NCI-H82 treated with DMSO at 0.1 percent for 48 hours (cell line): ENCODE data around the gene LEUTX.
"Not testable (repeated sequence)": the region's sequence is repeated elsewhere in the genome, so short reads cannot be mapped to it uniquely, and the experiment has no call there.

Experiments
- DNase-seq: peaks from one replicate; lab custom pipeline; 2025; ENCODE audit not compliant: unreplicated experiment; lab: John Stamatoyannopoulos, UW

The LEUTX gene, protein sequence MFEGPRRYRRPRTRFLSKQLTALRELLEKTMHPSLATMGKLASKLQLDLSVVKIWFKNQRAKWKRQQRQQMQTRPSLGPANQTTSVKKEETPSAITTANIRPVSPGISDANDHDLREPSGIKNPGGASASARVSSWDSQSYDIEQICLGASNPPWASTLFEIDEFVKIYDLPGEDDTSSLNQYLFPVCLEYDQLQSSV

DNA sequence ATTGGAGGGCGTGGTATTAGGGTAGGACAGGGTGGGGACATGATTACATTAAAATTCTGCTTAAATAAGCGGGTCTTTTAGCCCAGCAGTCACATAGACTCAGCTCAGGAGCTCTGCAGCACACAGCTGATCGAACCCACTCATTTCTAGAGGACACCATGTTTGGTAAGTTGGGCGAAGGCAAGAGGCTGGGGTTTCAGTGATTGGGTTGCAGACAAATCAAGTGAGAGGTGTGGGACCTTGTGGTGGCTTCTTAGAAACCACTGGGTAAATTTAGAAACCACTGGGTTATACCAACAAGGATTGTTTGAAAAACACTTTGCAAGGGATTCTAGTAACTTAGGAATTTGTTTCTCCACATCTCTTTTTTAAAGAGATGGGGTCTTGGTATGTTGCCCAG is at the start of gene LEUTX:
Gene LEUTX, plus strand, starts transcription at position 92 of the 400 bp plus-strand sequence. Its CDS starts 67 bp downstream, at position 159.
- DNase-seq, result no peak

DNA sequence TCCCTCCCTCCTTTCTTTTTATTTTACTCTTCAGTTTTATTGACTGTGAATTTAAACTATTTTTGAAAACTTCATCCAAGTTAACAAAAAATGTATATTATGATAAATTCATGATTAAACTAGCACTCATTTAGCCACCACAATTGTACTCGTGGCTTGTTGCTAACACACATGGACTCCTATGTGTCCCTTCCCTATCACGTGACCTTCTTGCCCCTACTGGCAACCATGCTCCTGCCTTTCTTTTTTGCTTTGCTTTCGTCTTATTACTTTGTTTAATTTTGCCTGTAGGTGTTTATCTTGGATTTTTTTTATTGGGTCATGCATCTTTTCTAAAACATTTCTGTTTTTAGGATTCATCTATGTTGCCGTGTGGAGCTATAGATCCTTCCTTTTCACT is 49.1 kb upstream of the LEUTX start:
- no peak for DNase-seq

DNA sequence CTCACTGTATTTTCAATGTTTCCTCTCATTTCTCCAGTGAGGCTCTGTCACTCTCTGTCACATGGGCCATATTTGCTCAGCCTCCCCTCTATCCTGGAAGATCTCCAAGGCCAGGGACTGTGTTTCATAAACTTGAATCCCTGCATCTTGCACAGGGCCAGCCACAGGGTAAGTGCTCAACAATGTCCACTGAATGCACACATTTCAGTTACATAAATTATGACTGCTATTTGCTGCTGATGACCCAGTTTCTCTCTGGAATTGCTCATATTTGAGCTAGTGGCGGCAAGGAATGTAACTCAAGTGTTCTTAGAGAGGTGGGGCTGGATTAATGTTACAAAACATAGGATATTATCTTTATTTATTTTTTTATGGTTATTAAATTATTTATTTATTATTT is 47.0 kb upstream of the LEUTX start:
- no peak for DNase-seq

DNA sequence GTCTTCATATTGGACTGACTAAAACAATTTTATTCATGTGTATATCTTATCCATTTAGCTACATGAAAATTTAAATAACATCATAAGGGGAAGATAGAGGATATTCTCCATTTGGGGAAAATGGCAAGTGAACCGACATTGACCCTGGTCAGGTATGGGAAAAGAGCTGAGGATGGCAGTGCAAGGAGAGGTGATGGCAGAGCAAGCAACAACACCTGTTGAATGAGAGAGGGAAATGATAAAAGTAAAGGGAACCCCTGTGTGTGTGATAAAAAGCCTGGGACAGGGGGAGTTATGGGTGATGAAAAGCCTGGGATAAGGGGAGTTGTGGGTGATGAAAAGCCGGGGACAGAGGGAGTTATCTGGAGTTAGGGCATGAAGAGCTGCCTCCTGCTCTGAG is 44.8 kb upstream of the LEUTX start:
- DNase-seq, result no peak

DNA sequence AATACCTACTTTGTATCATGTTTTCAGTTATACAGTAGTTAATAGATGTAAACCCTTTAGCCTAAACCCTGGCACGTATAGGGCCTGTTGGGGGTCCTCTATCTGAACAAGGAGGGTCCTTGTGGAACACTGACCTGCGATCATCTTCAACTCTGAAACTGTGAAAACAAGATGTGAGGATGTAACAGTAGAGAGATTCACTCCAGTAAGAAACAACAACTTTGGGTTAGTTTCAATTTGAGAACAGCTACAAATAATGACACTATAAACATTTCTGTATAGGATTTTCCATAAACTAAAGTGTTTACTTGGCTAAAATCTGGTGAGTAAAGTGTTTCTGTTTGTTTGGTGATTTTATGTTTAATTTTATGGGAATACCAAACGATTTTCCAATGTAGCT is 43.0 kb upstream of the LEUTX start:
- DNase-seq, result no peak

DNA sequence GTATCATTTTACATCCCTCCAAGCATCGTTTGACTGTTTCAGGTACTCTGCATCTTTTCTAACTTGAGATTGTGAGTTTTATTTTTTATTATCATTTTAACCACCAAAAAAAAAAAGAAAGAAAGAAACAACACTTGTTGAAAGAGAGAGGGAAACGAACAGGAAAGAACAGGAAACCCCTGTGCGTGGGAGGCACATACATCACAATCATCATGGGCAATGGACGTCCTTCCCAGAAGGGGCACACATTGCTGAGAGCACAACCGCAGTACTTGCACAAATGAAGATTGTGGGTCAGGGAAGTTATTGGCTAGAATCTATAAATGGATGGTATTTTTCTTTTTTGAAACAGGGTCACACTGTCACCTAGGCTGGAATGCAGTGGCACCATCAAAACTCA is 42.6 kb upstream of the LEUTX start:
- no peak for DNase-seq

DNA sequence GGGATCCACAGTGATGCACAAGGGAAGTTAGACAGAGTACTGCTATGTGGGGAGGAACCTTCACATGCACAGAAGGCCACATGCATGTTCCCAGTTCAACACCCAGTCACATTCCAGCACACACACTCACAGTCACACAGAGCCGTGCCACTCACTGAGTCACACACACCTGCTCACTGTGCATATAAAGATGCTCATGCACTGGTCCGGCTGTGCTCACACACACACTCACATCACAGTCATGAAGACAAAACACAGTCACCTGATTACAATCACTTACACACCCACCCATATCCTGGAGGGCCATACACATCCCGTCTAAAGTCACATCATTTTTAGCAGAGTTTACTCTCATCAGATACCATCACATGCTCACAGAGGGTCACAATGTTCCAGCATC is 41.3 kb upstream of the LEUTX start:
- no peak for DNase-seq

DNA sequence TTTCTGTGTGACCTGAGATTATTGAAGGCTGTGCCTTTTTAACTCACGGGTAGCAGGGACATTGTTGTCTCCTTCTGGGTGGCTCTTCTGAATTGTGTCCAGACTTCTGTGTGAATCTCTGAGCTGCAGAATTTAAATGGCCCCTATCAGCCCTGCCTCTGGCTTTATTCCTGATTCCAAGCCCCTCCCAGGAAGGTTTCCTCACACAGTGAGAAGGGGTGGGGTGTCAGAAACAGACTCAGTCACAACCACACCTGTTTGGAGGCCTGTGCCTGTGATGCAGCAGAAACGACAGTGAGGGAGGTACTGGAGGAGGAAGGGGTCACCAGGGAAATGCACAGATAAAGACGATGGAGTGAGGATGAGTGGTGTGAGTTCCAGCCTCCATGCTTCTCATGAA is 40.8 kb upstream of the LEUTX start, which contains the start of gene CLC:
Gene CLC, minus strand, starts transcription at position 139 of the 400 bp plus-strand sequence. Its CDS starts 77 bp downstream, at position 62.
- no peak for DNase-seq

DNA sequence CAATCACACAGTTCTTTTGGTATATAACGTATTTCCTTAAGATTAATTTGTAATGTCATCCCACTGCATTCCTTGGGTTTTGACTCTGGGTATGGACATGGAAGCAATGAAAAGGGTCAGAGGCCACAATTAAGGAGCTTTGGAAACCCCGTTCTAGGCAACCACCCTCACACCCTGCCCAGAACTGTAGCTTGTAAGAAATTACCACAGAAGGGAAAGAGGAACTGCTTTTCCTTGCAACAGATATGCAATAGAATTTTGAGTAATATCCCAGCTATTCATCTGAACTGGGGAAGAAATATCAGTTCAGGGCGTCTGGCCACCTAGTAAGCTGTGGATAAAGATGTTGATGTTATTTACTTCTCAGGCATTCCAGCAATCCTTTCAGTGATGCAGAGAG is 39.8 kb upstream of the LEUTX start:
- no peak for DNase-seq

DNA sequence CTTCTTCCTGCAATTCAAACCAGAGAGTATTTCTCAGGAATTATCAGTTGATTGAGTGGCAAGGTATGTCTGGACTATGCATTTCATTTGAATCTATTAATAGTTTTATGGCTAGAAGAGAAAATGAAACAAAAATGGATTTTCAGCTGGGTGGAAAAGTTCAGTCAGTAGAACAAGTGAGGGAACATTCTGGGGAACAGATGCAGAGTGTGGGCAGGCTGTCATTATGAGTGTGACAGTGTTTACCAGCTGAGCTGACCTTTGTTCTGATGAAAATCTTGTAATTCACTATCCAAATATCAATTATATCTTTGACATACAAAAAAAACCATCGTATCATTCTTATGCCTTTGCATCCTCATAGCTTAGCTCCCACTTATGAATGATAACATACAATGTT is 38.3 kb upstream of the LEUTX start:
- no peak for DNase-seq

DNA sequence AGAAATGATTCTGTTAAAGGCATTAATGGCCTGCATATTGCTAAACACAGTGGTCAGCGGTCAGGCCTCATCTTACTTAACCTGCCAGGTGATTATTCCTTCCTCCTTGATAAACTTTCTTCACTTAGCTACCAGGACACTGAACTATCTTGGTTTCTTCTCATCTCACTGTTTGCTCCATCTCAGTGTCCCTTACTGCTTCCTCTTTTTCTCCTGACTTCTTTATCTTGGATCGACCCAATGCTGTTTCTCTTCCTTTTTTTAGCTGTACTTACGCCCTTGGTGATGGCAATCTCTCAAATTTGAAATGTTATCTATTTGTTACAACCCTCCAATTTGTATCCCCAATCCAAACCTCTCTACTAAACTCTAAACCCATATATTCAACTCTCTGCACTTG is 33.0 kb upstream of the LEUTX start:
- DNase-seq, result no peak

DNA sequence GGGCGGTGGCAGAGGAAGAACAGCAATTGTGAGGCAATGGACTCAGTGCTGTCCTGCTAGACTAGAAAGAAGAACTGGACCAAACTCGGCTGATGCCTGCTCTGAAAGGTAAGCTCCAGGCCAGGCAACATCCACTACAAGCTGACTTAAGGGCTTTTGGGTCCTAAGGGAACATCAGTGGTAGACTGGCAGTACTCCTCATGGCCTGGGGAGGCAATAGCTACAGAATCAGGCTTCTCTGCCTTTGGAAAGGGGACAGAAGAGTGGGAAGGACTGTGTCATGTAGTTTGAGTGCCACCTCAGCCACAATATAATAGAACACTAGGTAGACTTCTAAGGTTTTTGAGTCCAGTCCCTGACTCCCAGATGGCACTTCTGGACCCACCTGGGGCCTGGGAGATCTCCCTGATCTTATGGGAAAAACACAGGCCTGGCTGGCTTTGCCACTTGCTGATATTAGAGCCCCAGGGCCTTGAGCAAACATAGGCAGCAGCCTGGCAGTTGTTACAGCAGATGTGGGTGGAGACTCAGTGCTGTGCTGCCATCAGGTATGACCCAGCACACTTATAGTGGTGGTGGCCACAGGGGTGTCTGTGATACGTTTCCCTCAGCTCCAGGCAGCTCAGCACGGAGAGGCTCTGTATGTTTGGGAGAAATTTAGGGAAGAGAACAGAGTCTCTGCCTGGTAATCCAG is 31.7 kb upstream of the LEUTX start:
- DNase-seq, result no peak

DNA sequence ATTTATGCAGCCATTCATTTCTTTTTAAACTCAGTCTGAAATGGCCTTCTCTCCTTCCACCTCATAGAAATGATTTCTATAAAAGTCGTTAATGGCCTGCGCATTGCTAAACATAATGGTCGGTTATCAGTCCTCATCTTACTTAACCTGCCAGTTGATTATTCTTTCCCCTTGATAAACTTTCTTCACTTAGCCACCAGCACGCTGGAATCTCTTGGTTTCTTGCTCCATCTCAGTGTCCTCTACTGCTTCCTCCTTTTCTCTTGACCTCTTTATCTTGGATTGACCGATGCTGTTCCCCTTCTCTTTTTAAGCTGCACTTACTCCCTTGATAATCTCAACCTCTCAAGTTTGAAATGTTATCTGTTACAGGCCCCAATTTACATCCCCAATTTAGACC is 28.7 kb upstream of the LEUTX start:
- DNase-seq, result no peak

DNA sequence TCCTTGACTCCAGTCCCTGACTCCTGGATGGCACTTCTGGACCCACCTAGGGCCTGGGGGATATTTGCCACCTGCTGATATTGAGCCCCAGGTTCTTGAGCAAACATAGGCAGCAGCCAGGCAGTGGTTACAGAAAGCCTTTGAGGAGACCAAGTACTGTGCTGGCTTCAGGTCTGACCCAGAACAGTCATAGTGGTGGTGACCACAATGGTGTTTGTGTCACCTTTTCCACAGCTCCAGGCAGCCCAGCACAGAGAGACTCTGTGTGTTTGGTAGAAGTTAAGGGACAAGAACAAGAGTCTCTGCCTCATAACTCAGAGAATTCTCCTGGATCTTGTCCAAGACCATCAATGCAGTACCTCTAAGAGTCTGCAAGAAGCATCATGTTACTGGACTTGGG is 26.3 kb upstream of the LEUTX start:
- no peak for DNase-seq

DNA sequence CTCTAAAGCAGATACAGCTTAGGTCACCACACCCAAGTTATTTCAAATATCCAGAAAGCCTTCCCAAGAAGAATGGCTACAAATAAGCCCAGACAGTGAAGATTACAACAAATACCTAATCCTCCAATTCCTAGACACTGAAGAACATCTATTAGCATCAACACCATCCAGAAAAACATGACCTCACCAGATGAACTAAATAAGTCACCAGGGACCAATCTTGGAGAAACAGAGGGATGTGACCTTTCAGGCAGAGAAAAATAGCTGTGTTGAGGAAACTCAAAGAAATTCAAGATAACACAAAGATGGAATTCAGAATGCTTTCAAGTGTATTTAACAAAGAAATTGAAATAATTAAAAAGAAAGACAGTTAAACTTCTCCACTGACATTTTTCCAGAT is 25.9 kb upstream of the LEUTX start:
- no peak for DNase-seq

DNA sequence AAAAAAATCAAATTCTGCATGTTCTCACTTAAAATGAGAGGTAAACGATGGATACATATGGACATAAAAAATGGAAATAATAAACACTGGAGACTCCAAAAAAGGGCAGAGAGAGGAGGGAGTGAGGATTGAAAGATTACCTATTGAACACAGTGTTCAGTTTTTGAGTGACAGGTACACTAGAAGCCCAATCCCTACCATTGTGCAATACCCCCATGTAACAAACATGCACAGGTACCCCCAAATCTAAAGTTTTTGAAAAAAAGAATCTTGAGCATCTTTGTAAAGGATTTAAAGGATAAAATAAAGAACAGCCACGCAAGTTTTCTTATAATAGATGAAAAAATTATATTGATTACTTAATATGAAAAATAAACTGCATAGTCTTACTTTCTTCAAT is 24.1 kb upstream of the LEUTX start:
- no peak for DNase-seq

DNA sequence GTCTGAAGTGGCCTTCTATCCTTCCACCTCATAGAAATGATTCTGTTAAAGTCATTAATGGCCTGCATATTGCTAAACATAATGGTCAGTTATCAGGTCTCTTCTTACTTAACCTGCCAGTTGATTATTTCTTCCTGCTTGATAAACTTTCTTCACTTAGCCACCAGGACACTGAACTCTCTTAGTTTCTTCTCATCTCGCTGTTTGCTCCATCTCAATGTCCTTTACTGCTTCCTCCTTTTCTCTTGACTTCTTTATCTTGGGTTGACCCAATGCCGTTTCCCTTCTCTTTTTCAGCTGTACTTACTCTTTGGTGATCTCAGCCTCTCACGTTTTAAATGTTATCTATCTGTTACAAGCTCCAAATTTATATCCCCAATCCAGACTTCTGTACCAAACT is 23.7 kb upstream of the LEUTX start:
- DNase-seq, result no peak

DNA sequence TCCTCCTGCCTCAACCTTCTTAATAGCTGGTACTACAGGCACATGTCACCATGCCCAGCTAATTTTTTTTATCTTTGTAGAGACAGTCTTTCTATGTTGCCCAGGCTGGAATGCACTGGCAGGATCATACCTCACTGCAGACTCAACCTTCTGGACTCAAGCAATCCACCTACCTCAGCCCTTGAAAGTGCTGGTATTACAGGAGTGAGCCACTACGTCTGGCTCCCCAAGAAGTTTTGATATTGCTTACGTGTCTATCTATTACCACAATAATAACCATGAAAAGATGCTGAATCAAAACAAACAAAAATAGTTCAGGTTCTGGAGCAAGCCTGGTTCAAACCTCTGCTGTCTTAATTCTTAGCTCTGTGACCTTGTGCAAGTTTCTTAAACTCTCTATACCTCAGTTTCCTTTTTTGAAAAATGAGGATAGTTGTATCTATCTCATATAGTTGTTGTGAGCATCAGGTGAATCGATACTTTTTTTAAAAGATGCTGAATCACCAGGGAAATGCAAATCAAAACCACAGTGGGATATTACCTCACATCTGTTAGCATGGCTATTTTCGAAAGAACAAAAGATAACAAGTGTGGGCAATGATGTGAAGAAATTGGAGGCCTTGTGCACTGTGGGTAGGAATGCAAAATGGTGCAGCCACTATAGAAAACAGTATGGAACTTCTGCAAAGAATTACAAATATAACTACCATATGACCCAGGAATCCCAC is 19.0 kb upstream of the LEUTX start:
- DNase-seq, result no peak

DNA sequence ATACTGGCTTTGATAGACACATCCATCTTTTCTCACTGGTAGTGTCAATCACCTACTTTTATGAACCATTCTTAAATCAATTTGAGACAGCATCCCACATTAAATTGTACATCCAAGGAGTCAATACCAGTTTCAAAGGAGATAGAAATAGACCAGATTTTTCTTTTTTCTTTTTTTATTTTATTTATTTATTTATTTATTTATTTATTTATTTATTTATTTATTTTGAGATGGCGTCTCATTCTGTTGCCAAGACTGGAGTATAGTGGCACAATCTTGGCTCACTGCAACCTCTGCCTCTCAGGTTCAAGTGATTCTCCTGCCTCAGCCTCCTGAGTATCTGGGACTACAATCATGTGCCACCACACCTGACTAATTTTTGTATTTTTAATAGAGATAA is 16.8 kb upstream of the LEUTX start:
- DNase-seq, result not testable (repeated sequence)

DNA sequence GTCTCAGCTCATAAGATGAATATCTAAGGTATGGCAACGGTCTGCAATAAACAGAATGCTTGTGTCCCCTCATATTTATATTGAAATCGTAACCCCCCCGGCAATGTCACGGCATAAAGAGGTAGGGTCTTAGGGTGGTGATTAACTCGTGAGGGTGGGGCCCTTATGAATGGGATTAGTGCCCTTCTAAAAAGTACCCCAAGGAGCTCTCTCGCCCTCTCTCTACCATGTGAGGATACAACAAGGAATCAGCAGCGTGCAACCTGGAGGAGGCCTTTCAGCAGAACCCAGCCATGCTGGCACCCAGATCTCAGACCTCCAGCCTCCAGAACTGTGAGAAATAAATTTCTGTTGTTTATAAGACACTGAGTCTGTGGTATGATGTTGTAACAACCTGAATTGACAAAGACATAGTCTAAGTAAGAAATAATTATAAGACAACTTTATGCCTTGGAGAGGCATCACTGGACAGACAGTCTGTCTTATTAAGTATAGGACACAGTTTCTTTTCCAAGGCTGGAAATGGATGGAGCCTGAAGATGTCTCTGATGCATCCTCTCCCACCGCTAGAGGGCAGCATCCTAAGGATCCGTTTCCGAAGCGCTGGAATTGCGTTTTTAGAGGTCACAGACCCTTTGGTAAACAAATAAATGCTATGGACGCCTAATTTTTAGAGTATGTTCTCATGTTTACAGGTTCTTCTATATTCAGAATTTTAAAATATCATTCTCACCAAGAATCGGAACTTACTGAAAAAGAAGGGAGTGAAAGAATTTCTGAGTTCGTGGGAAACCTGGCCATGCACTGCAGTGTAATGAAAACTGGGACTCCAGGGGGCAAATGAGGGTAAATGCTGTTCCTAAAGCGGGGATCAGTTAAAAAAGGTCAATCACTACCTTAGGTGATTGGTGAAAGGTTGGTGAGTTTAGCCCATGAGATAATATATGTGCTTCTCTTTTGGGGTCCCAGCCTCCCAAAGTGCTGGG is 13.3 kb upstream of the LEUTX start:
- peak; percentile 14 for DNase-seq

DNA sequence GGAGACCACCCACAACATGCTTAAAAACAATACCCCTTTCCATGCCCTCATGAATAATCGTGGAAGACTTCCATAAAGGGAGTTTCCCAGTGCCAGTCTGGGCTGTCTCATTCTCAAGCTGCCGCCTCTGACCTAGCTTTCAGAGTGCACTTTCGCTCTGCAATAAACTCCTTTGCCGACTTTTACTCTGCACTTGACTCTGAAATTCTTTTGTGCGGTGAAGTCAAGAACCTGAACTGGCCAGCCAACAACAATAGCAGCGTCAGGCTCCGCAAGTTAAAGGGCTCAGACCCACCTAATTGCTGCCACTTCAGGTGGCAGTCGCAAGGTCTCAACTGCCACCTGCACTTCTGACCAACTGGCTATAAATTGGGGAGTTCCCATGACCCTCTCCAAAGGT is 10.3 kb upstream of the LEUTX start:
- no peak for DNase-seq
